OCI-LY3 (cell line): ENCODE results near the gene KLHL40.

Experiments
- H2AFZ ChIP-seq: fragments of 200-600, 300-600 bp; shearing (Covaris generic); 2 replicates; pipeline ENCODE4 v1.6.0; 2014; ENCODE audit warnings: antibody characterized with exemption, low read depth, low read length
- H3K27ac ChIP-seq: fragments of 200-600, 300-600 bp; sonication (generic); 2 replicates; pipeline ENCODE4 v1.5.1; 2014; ENCODE audit warnings: mild to moderate bottlenecking, low read length, moderate library complexity, mixed read lengths
- H3K27me3 ChIP-seq: fragments of 200-600, 300-600 bp; sonication (generic); 2 replicates; pipeline ENCODE4 v1.6.1; 2014; ENCODE audit warnings: low read depth, low read length, mixed read lengths
- H3K36me3 ChIP-seq: fragments of 200-600, 300-600 bp; sonication (generic); replicated peaks from 2 replicates; pipeline ENCODE3; 2014; ENCODE audit warnings: low read depth, low read length, mixed read lengths
- H3K4me1 ChIP-seq: fragments of 300-600, 200-600 bp; sonication (generic); 2 replicates; pipeline ENCODE4 v1.6.1; 2014; ENCODE audit warnings: low read length, mixed read lengths
- H3K4me2 ChIP-seq: fragments of 200-600, 300-600 bp; sonication (generic); 2 replicates; pipeline ENCODE4 v1.6.1; 2014; ENCODE audit warnings: low read length, mixed read lengths
- H3K4me3 ChIP-seq: fragments of 300-600, 200-600 bp; sonication (generic); 2 replicates; pipeline ENCODE4 v1.5.1; 2014; ENCODE audit warnings: antibody characterized with exemption, mild to moderate bottlenecking, low read length, moderate library complexity
- H3K79me2 ChIP-seq: fragments of 300-600, 200-600 bp; shearing (Covaris generic); 2 replicates; pipeline ENCODE4 v1.6.1; 2014; ENCODE audit warnings: mild to moderate bottlenecking, low read length, mixed read lengths
- H3K9ac ChIP-seq: fragments of 300-600, 200-600 bp; shearing (Covaris generic); 2 replicates; pipeline ENCODE4 v1.6.0; 2014; ENCODE audit warnings: mild to moderate bottlenecking, low read length, moderate library complexity
- H3K9me3 ChIP-seq: fragments of 200-600, 300-600 bp; shearing (Covaris generic); 2 replicates; pipeline ENCODE4 v1.6.1; 2014; ENCODE audit warnings: low read length, mixed read lengths; ENCODE audit not compliant: insufficient read depth
- H4K20me1 ChIP-seq: fragments of 200-600, 300-600 bp; sonication (generic); 2 replicates; pipeline ENCODE4 v1.6.1; 2016; ENCODE audit warnings: low read length, mixed read lengths; ENCODE audit not compliant: insufficient read depth
- CTCF ChIP-seq: fragments of 200-600, 300-600 bp; sonication (generic); IDR thresholded peaks from 2 replicates; pipeline ENCODE4 v1.5.1; 2014; ENCODE audit warnings: antibody characterized with exemption, low read length, low read depth
- EZH2phosphoT487 ChIP-seq: fragments of 200-600 bp; shearing (Covaris generic); IDR thresholded peaks from 2 replicates; pipeline ENCODE4 v1.6.1; 2018; ENCODE audit warnings: antibody characterized with exemption, mixed run types, low read depth

KLHL40 gene

GRCh38 chr3:42649783-42650182 is 35.6 kb upstream of the KLHL40 start:
- Histone ChIP-seq H3K4me3 (no peak overlapping the region), H3K4me1 (peaks cover 18% of the 10 kb centered on the region), H2AFZ (no peak overlapping the region), H3K27me3 (no peaks in the 10 kb centered on the region), H3K4me2 (no peak overlapping the region), H3K27ac (no peak overlapping the region), H3K36me3 (peaks cover 26% of the 10 kb centered on the region), H3K9ac (no peak overlapping the region), H3K9me3 (no peaks in the 10 kb centered on the region), H3K79me2 (no peaks in the 10 kb centered on the region), H4K20me1 (no peaks in the 10 kb centered on the region)
- TF ChIP-seq EZH2phosphoT487, result no peak
- no peak for TF ChIP-seq CTCF

- Histone ChIP-seq H3K79me2 (no peaks in the 10 kb centered on the region), H3K27ac (no peak overlapping the region), H3K9ac (no peak overlapping the region), H3K4me1 (peaks cover 26% of the 10 kb centered on the region), H3K27me3 (no peaks in the 10 kb centered on the region), H3K36me3 (peaks cover 12% of the 10 kb centered on the region), H2AFZ (no peak overlapping the region), H3K4me3 (no peak overlapping the region), H4K20me1 (no peaks in the 10 kb centered on the region), H3K4me2 (no peak overlapping the region), H3K9me3 (no peaks in the 10 kb centered on the region)
- TF ChIP-seq CTCF, result no peak
- no peak for TF ChIP-seq EZH2phosphoT487
Observed at GRCh38 chr3:42651248-42652091, 33.9 kb upstream of the KLHL40 start.

GRCh38 chr3:42652251-42652610 is 33.1 kb upstream of the KLHL40 start:
- Histone ChIP-seq H3K9me3 (no peaks in the 10 kb centered on the region), H3K27me3 (no peaks in the 10 kb centered on the region), H2AFZ (peak overlapping the region; percentile 20; the same call in 1 of the 2 replicates), H3K9ac (no peak overlapping the region), H3K4me3 (peak overlapping the region; percentile 95; the same call in 1 of the 2 replicates), H3K4me1 (peaks cover 26% of the 10 kb centered on the region), H3K27ac (peak overlapping the region; percentile 10; the same call in 1 of the 2 replicates), H4K20me1 (no peaks in the 10 kb centered on the region), H3K36me3 (peaks cover 8% of the 10 kb centered on the region), H3K79me2 (no peaks in the 10 kb centered on the region), H3K4me2 (peak overlapping the region; percentile 86)
- TF ChIP-seq CTCF (no peak), EZH2phosphoT487 (no peak)

GRCh38 chr3:42652611-42653302 is 32.6 kb upstream of the KLHL40 start:
- H3K79me2 ChIP-seq, result no peaks in the 10 kb centered on the region
- H3K27me3 ChIP-seq, result no peaks in the 10 kb centered on the region
- H4K20me1 ChIP-seq, result no peaks in the 10 kb centered on the region
- H3K27ac ChIP-seq, result peak overlapping the region; percentile 14
- H3K9me3 ChIP-seq, result no peaks in the 10 kb centered on the region
- H3K4me1 ChIP-seq, result peaks cover 26% of the 10 kb centered on the region
- peak overlapping the region; percentile 92; the same call in 1 of the 2 replicates for H3K9ac ChIP-seq
- H2AFZ ChIP-seq, result peak overlapping the region; percentile 20; the same call in 1 of the 2 replicates
- TF ChIP-seq CTCF (no peak), EZH2phosphoT487 (no peak)
- peak overlapping the region; percentile 95 for H3K4me3 ChIP-seq
- peak overlapping the region; percentile 86 for H3K4me2 ChIP-seq
- peaks cover 6% of the 10 kb centered on the region for H3K36me3 ChIP-seq
